IPS-15b (cell line): ENCODE measurements around the gene CUL3.

ENCODE experiments used
- H3K27me3 ChIP-seq: one replicate; pipeline ENCODE4 v1.6.1; 2013; ENCODE audit warnings: low read length; ENCODE audit not compliant: control insufficient read depth, insufficient read depth
- H3K36me3 ChIP-seq: one replicate; pipeline ENCODE4 v1.6.1; 2013; ENCODE audit warnings: low read length; ENCODE audit not compliant: control insufficient read depth, insufficient read depth
- H3K4me1 ChIP-seq: one replicate; pipeline ENCODE4 v1.6.1; 2013; ENCODE audit warnings: mild to moderate bottlenecking, low read length; ENCODE audit not compliant: control insufficient read depth, insufficient read depth
- H3K4me3 ChIP-seq: one replicate; pipeline ENCODE4 v1.5.1; 2013; ENCODE audit warnings: low read depth, low read length
- H3K9ac ChIP-seq: one replicate; pipeline ENCODE4 v1.6.1; 2013; ENCODE audit warnings: low read depth, mild to moderate bottlenecking, low read length
- H3K9me3 ChIP-seq: one replicate; pipeline ENCODE4 v1.6.1; 2013; ENCODE audit warnings: mild to moderate bottlenecking, low read length; ENCODE audit not compliant: control insufficient read depth, insufficient read depth

Gene CUL3

GRCh38 chr2:224453892-224454291 lies 131.3 kb downstream of the CUL3 start:
- H3K27me3 ChIP-seq = no peaks in the 10 kb centered on the region
- H3K4me1 ChIP-seq = no peaks in the 10 kb centered on the region
- no peak overlapping the region for H3K9ac ChIP-seq
- no peaks in the 10 kb centered on the region for H3K9me3 ChIP-seq
- H3K4me3 ChIP-seq = no peak overlapping the region
- H3K36me3 ChIP-seq = no peaks in the 10 kb centered on the region

- no peaks in the 10 kb centered on the region for H3K27me3 ChIP-seq
- H3K4me3 ChIP-seq = no peak overlapping the region
- H3K9me3 ChIP-seq = no peaks in the 10 kb centered on the region
- no peak overlapping the region for H3K9ac ChIP-seq
- H3K4me1 ChIP-seq = no peaks in the 10 kb centered on the region
- H3K36me3 ChIP-seq = no peaks in the 10 kb centered on the region
Measured at GRCh38 chr2:224449212-224450147, 135.7 kb downstream of the CUL3 start.

- Histone ChIP-seq H3K36me3 (no peaks in the 10 kb centered on the region), H3K27me3 (no peaks in the 10 kb centered on the region), H3K9ac (no peak overlapping the region), H3K9me3 (no peaks in the 10 kb centered on the region), H3K4me3 (no peak overlapping the region), H3K4me1 (no peaks in the 10 kb centered on the region)
Measured at GRCh38 chr2:224448236-224448635, 136.9 kb downstream of the CUL3 start.

- H3K4me1 ChIP-seq = no peaks in the 10 kb centered on the region
- H3K4me3 ChIP-seq = no peak overlapping the region
- H3K9ac ChIP-seq = no peak overlapping the region
- no peaks in the 10 kb centered on the region for H3K27me3 ChIP-seq
- H3K36me3 ChIP-seq = no peaks in the 10 kb centered on the region
- no peaks in the 10 kb centered on the region for H3K9me3 ChIP-seq
Measured at GRCh38 chr2:224444783-224445182, 140.4 kb downstream of the CUL3 start.

- H3K9ac ChIP-seq = no peak overlapping the region
- H3K9me3 ChIP-seq = no peaks in the 10 kb centered on the region
- no peaks in the 10 kb centered on the region for H3K27me3 ChIP-seq
- H3K4me1 ChIP-seq = no peaks in the 10 kb centered on the region
- H3K4me3 ChIP-seq = no peak overlapping the region
- no peaks in the 10 kb centered on the region for H3K36me3 ChIP-seq
Measured at GRCh38 chr2:224444021-224444420, 141.1 kb downstream of the CUL3 start.

GRCh38 chr2:224442071-224442967 lies 142.8 kb downstream of the CUL3 start:
- Histone ChIP-seq H3K27me3 (no peaks in the 10 kb centered on the region), H3K4me3 (no peak overlapping the region), H3K9ac (no peak overlapping the region), H3K9me3 (no peaks in the 10 kb centered on the region), H3K4me1 (no peaks in the 10 kb centered on the region), H3K36me3 (no peaks in the 10 kb centered on the region)

- Histone ChIP-seq H3K9me3 (no peaks in the 10 kb centered on the region), H3K4me1 (no peaks in the 10 kb centered on the region)
Measured at GRCh38 chr2:224440988-224441387, 144.2 kb downstream of the CUL3 start.

GRCh38 chr2:224438726-224439125 lies 146.4 kb downstream of the CUL3 start:
- no peak overlapping the region for H3K9ac ChIP-seq
- H3K4me1 ChIP-seq = peaks cover 4% of the 10 kb centered on the region
- no peaks in the 10 kb centered on the region for H3K36me3 ChIP-seq

More at GRCh38 chr2:224440988-224441387, 144.2 kb downstream of the CUL3 start:
- Histone ChIP-seq H3K36me3 (no peaks in the 10 kb centered on the region), H3K4me3 (no peak overlapping the region), H3K9ac (no peak overlapping the region), H3K27me3 (no peaks in the 10 kb centered on the region)

GRCh38 chr2:224436634-224437033 lies 148.5 kb downstream of the CUL3 start:
- no peak overlapping the region for H3K9ac ChIP-seq

More at GRCh38 chr2:224438726-224439125, 146.4 kb downstream of the CUL3 start:
- H3K9me3 ChIP-seq = no peaks in the 10 kb centered on the region
- no peaks in the 10 kb centered on the region for H3K27me3 ChIP-seq
- no peak overlapping the region for H3K4me3 ChIP-seq

GRCh38 chr2:224434618-224435017 lies 150.5 kb downstream of the CUL3 start:
- Histone ChIP-seq H3K4me3 (no peak overlapping the region), H3K9ac (no peak overlapping the region), H3K9me3 (no peaks in the 10 kb centered on the region), H3K27me3 (no peaks in the 10 kb centered on the region), H3K36me3 (no peaks in the 10 kb centered on the region), H3K4me1 (peaks cover 5% of the 10 kb centered on the region)

More at GRCh38 chr2:224436634-224437033, 148.5 kb downstream of the CUL3 start:
- Histone ChIP-seq H3K4me1 (peaks cover 5% of the 10 kb centered on the region), H3K9me3 (no peaks in the 10 kb centered on the region), H3K4me3 (no peak overlapping the region), H3K27me3 (no peaks in the 10 kb centered on the region), H3K36me3 (no peaks in the 10 kb centered on the region)

GRCh38 chr2:224433442-224433841 lies 151.7 kb downstream of the CUL3 start:
- H3K4me3 ChIP-seq = no peak overlapping the region
- no peaks in the 10 kb centered on the region for H3K36me3 ChIP-seq
- peaks cover 5% of the 10 kb centered on the region for H3K4me1 ChIP-seq
- H3K27me3 ChIP-seq = no peaks in the 10 kb centered on the region
- no peaks in the 10 kb centered on the region for H3K9me3 ChIP-seq
- H3K9ac ChIP-seq = no peak overlapping the region
